Stimulated activated CD8-positive, alpha-beta memory T cell treated with anti-CD3 and anti-CD28 coated beads, Interleukin-4, amount 100 ng/mL, for 24 hours (primary cell): ENCODE measurements around the gene CDC42BPB.

Experiments
- DNase-seq: peaks from one replicate; pipeline ENCODE4 v3.0.0-alpha.2; 2020; ENCODE audit warnings: low read depth

CDC42BPB gene

DNA sequence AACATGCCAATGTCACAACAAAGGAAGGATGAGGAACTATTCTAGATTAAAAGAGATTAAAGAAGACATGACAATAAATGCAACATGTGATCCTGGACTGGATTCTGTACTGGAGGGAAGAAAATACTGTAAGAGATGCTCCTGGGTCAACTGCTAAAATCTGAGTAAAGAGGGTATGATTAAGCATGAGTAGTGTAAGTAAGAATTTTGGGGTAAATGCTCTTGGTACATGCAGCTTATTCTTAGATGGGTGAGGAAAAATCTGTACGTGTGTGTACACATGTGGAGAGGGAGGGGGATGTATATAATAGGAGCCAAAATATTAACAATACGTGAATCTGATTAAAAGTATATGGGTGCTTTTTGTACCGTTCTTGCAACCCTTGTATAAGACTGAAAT lies 66.0 kb downstream of the CDC42BPB start:
- no peak for DNase-seq

DNA sequence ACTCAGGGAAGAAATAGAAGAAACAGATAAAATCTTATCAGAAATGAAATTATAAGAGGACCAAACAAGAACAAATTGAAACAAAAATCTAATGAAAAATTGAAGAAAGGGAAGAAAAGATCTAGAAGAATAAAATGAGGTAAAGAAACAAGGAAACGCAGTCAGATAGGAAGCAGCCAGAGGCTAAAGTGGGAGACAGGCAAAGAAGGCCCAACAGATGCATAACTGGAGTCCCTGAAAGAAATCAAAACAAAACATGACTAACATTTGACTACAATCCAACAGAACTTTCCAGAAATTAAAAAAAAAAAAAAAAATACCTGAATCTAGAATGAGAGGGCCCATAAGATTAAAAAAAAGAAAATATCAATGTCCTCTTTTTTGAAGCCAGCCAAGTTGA lies 69.3 kb downstream of the CDC42BPB start:
- DNase-seq = no peak

DNA sequence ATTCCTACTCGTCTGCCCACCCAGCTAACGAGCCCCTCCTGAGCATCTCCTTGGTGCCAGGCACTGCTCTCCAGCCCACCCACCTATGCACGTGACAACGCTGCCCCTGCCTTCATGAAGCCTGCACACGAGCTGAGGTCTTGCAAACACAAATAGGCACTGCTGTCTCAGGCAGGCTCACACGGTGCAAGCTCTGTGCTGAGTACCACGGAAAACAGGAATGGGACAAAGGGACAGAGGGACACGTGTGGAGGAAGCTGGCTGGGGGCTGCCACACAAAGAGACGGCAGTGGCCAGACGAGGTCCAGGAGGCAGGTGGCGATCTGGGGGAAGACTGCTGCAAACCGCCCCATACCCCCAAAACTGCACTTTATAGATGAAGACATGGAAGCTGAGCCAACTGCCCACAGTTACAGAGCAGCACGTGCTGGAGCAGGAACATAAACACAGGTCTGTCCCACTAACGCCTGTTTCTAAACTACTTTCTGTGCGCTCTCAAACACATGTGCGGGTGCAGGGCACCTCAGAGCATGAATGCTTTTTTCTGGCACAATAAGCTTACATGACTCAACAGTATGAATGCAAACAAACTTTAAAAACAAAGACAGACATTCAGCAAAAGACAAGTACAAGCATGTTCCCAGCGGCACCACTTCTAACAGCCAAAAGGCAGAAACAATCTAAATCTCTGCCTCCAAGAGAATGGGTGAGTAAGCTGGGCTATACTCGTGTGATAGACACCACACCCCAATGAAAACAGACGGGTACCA lies 70.4 kb downstream of the CDC42BPB start:
- no peak for DNase-seq

DNA sequence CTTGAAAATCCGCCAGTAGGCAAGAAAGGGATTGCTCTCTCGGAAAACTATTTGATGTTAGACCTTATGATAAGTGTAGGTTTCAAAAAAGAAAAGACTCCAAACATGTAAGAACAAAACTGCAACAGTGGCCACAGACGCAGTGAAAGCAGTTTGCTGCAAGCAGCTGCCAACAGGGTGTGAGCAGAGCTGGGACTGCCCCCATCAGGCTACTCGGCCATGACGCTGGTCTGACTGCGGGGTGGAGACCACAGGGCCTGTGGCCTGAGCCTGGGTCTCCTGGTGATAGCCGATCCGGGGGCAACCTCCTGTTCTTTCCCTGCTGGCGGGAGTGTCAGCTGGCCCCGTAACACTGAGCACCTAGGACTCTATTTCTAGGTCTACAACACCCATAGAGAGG lies 71.7 kb downstream of the CDC42BPB start:
- no peak for DNase-seq

GRCh38 chr14:102984336-102985102 lies 72.8 kb downstream of the CDC42BPB start:
- no peak for DNase-seq

DNA sequence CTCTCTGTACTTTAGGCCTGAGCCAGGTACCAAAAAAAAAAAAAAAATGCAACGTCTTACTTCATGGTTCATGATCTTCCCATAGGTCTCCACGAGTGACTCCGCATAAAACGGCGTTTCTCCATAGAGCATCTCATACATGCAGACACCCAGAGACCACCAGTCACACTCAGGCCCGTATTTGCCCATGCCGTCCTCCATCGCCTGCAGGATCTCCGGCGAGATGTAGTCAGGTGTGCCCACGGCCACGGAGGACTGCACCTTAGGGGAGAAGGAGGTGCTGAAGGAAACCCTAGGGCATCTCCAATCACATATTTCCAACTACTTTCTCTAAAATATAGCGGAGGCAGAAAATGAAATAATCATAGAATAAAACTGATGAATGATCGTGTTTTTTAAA lies 73.9 kb downstream of the CDC42BPB start:
- DNase-seq = no peak

GRCh38 chr14:102982852-102983470 lies 74.4 kb downstream of the CDC42BPB start:
- no peak for DNase-seq

GRCh38 chr14:102980409-102980810 lies 76.9 kb downstream of the CDC42BPB start:
- no peak for DNase-seq

- no peak for DNase-seq
These were observed 77.9 kb downstream of the CDC42BPB start for GRCh38 chr14:102979406-102979805.

DNA sequence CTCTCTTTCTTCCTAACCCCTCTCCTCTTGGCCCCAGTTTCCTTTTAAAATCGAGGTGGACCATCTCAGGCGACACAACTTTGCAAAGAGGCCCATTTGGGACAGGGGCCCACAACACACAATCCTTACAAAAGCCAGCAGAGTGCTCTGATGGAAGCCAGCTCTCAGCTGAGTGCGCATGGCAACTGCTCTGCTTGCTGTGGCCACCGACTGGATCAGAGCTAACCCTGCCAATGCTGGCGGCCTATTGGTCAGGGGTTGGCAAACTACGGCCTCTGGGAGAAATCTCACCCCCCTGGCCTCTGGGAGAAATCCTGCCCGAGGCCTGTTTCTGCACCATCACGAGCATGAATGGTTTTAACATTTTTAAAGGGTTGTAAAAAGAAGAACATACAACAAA lies 79.9 kb downstream of the CDC42BPB start:
- DNase-seq = no peak

DNA sequence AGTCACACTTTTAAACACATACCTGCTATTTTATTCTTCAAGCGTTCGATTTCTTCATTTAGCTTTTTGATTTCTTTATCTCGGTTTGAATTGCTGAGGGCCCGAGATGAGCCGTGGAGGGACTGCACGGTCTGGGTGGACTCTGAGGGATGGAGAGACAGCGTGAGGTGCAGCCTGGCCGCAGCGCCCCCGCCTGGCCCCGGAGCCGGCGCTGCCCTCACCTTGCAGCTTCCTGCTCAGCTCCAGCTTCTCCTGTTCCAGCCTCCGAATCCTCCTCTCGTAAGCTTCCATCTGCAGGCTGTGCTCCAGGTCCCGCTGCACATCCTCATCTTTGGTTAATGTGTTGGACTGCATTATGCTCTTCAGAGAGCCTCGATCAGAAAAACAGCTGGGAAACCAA lies 81.7 kb downstream of the CDC42BPB start:
- DNase-seq = no peak

GRCh38 chr14:102973706-102974285 lies 83.6 kb downstream of the CDC42BPB start:
- DNase-seq = no peak

- no peak for DNase-seq
These were observed 85.3 kb downstream of the CDC42BPB start for GRCh38 chr14:102971836-102972606.

GRCh38 chr14:102971314-102971713 lies 86.0 kb downstream of the CDC42BPB start:
- DNase-seq = no peak

DNA sequence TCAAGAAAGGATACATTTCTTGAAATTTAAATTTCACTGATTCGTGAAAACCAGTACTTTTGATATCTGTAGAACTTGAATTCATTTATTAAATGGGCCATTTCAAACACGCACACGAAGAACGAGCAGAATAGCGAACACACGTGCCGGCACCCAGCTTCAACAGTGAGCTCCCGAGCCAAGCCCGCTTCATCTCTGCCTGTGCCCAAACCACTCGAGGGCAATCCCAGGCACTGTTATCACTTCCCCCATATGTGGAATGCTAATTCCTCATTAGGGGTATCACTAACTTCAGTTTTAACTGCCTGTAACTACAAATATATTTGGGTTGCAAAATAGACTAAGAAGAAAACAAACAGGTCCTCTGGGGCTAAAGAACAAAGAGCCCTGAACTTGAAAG lies 86.9 kb downstream of the CDC42BPB start:
- DNase-seq = no peak

DNA sequence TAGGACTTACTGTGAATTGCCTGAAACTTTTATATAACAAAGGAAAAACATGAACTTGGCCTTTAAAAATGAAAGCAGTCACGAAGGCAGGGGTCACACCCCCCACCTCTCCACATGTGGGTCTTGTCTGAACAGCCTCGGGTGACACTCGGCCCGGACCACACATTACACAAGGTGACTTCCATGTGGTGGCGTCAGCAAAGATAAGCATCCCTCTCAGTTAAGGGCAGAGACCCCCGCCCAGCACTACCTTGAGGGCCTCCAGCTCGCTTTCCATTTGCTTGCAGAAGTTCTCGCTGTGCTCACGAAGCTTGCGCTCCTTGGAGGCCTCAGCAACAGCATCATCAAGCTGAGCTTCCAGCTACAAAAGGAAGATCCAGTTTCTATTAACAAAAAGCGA lies 87.4 kb downstream of the CDC42BPB start:
- DNase-seq = no peak

DNA sequence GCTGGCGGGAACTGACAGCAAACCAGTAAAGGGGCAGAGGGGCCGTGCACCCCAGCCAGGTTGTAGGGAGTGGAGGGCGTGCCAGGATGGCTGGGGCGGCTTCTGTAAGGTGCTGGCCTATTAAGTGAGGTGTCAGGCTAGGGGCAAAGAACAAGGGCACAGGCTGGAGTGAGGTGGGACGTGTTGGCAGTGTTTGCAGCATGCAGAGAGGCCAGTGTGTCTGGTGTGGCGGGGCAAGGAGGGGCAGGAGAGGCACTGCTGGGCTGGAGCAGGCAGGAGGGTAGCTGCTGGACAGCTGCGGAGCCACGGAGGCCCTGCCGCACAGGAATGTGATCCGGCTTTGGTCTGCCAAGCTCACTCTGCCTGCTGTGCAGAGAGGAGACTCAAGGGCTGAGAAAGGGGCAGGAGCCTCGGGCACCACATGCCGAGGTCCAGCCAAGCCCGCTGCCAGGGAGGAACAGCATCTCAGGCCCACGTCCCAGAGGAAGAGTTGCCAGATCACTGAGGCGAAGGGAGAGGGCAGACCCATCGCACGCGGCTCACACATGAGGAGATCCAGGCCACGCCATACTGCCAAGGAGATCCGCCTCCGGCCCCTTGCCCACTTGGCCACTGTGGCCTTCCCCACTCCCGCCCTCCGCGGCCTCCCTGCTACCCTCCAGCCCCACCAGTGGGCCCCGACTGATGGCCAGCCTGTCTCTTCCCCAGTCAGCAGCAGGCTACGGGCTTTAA lies 88.1 kb downstream of the CDC42BPB start:
- no peak for DNase-seq

DNA sequence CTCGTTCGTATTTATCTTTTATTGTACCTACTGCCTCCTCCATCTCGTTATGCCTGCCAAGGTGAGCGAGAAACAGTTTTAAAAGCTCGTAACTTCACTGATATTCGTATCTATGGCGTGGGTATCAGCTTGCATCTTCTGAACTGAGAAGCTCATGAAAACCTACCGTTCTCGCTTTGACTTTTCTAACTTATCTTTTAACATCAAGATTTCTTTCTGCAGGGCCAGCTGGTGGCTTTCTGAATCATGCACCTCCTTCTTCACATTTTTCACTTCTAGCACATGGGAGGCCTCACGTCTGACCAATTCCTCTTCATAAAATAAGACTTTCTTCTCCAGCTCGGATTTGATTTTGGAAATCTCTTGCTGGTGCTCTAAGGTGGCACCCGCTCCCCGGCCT lies 89.0 kb downstream of the CDC42BPB start:
- no peak for DNase-seq

DNA sequence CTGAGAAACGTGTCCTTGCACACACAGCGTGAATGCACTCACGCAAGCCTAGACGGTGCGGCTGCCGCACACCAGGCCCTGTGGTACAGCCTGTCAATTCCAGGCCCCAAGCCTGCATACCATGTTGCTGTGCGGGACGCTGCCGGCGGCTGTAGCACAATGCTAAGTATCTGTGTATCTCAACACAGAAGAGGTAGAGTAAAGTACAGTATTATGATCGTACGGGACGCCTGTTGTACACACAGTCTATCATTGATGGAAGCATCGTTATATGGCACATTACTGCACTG lies 89.9 kb downstream of the CDC42BPB start:
- DNase-seq = no peak

DNA sequence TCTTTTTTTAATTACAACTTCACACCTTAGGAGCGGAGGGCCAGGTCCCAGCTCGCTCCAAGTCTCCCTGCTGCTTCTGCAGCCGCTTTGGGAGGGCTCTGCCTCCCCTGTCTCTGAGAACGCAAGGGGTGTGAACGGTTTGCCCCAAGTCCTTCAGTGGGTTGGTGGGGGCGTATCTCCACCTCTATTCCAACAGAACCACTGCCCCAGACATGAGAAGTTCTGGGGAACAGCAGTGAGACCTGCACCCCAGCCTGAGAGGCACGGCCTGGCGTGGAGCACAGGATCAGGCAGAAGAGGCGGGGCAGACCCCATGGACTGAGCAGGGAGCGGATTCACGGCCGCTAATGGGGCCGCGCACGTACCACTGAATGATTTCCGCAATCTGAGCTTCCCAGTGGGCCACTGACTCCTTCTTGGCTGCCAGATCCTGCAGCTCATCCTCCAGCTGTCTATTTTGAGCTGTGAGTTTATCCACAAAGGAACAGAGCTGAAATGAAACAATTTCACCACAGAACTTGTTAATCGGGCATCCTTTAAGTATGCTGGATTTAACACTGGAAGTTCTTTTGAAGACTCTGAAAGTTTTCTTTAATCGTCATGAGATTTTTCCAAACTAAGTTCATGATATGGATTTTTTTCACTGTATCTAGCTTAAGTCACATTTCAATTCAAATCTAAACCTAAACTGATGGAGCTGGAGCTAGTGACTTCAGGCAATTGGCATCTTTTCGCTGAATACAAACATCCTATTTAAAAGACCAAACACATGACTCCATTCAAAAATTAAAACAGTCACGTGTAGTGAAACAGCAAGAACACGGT lies 90.5 kb downstream of the CDC42BPB start:
- DNase-seq = no peak
